ENCODE measurements around the gene SYNDIG1L.

The SYNDIG1L gene

GRCh38 chr14:74357585-74357984 lies 68.4 kb downstream of the SYNDIG1L start:
- no peak overlapping the region for H3K27ac ChIP-seq (ENCODE audit: low read depth, low read length)
- H3K9me3 ChIP-seq (ENCODE audit: control insufficient read depth, insufficient read depth, low read depth, low read length): no peaks in the 10 kb centered on the region
- H3K4me3 ChIP-seq (ENCODE audit: low read depth, low read length): no peak overlapping the region
- peaks cover 29% of the 10 kb centered on the region for H3K4me1 ChIP-seq (ENCODE audit: control insufficient read depth, insufficient read depth, low read length)
- H3K9ac ChIP-seq (ENCODE audit: low read length): no peak overlapping the region
- H3K27me3 ChIP-seq (ENCODE audit: control insufficient read depth, insufficient read depth, low read length): no peaks in the 10 kb centered on the region
- H3K36me3 ChIP-seq (ENCODE audit: control insufficient read depth, insufficient read depth, low read length): peaks cover 53% of the 10 kb centered on the region

GRCh38 chr14:74356892-74357575 lies 69.0 kb downstream of the SYNDIG1L start:
- Histone ChIP-seq H3K36me3 (ENCODE audit: control insufficient read depth, insufficient read depth, low read length) (peaks cover 56% of the 10 kb centered on the region), H3K4me1 (ENCODE audit: control insufficient read depth, insufficient read depth, low read length) (peaks cover 28% of the 10 kb centered on the region)

More at GRCh38 chr14:74356892-74357575, 69.0 kb downstream of the SYNDIG1L start:
- Histone ChIP-seq H3K9me3 (ENCODE audit: control insufficient read depth, insufficient read depth, low read depth, low read length) (no peaks in the 10 kb centered on the region), H3K27ac (ENCODE audit: low read depth, low read length) (no peak overlapping the region), H3K27me3 (ENCODE audit: control insufficient read depth, insufficient read depth, low read length) (no peaks in the 10 kb centered on the region), H3K9ac (ENCODE audit: low read length) (no peak overlapping the region), H3K4me3 (ENCODE audit: low read depth, low read length) (no peak overlapping the region)

All from HUES6 (cell line).